Measurements from ENCODE around the gene IL1RAP. TPM values are rescaled to one million over a fixed set of nuclear protein-coding genes. Genes with fewer than 3 reads are reported as not detected.
A peak's percentile ranks its signal among the peaks of the same experiment; 100 is the strongest.
"Not testable (repeated sequence)": the region's sequence is repeated elsewhere in the genome, so short reads cannot be mapped to it uniquely, and the experiment has no call there.

IL1RAP gene
- total RNA-seq, 1 donor from 2014 or later: 6.3 TPM

- not testable (repeated sequence) for DNase-seq
These were observed 164.0 kb downstream of the IL1RAP start for GRCh38 chr3:190677868-190678267.

GRCh38 chr3:190680691-190681090, 166.8 kb downstream of the IL1RAP start:
- DNase-seq: no peak

DNA sequence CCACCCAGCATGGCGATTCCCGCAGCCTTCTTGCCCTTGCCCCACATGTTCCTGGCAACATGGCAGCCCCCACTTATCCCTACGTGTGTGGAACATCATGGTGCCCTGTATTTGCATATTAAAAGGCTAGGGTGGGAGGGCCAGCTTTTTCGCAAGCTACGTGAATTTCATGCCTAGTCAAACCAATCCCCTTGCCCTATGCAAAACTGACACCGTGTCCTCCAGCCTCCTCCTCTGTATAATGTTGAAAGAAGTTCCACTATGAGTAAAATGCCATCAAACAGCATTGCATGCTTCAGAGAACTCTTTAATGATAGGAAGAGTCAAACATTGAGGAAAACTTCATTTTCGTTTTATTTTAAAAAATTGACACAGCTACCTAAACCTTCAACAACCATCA, 170.9 kb downstream of the IL1RAP start:
- no peak for DNase-seq

- DNase-seq: no peak
These were observed 172.1 kb downstream of the IL1RAP start for GRCh38 chr3:190686011-190686410.

GRCh38 chr3:190690246-190690645, 176.4 kb downstream of the IL1RAP start:
- DNase-seq: no peak

- no peak for DNase-seq
These were observed 178.4 kb downstream of the IL1RAP start for GRCh38 chr3:190692256-190692655.

- no peak for DNase-seq
These were observed 180.6 kb downstream of the IL1RAP start for GRCh38 chr3:190694335-190695001.

DNA sequence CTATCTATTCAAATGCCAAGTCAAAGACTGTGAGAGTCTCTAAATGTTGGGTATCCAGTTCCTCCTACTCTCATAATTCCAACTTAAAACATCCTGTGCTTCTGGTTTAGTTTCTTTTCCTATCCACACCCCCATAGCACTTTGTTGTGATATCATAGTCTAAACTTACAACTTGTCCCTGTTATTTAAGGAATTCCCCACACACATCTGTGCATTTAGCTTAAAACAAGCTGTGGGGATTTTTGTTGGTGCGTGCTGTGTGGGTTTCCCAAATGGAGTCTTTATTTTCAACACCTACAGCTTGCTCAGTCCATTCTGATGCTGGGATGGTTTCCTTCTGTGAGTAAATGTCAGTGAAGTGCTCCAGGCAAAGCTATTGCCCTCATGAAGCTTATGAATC, 181.3 kb downstream of the IL1RAP start:
- no peak for DNase-seq

GRCh38 chr3:190695994-190696393, 182.1 kb downstream of the IL1RAP start:
- DNase-seq: no peak

DNA sequence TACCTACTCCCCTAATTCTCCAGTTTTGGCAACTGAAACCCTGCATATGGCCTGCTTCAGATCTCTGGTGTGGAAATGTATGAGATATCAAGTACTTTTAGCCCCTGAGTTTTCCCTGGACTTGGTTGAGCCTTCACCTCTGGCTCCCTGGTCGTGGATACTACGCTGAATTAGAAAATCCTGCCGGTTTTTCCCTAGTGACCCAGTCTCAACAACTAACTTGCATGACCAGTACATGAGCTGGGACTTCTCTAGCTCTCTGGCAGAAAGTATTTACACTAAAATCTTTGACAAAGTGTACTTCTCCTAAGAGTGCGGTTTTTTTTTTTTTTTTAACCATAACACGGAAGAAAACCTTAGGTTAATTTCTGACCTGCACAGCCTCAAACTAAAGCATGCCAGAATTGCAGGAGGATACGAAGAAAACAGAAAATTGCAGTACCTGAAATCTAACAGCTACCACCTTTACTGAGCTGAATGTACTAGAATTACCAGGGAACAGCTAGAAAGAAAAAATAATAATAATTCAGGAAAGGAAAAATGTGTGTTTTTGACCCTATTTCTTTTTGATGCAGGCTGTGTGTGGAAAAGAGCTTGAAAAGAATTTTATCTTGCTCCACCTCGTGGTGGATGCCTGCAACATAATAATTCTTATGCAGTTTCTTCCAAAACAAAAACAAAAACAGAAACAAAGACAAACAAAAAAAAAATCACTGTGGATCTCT, 183.1 kb downstream of the IL1RAP start:
- peak; percentile 65 for DNase-seq

GRCh38 chr3:190697502-190697830, 183.6 kb downstream of the IL1RAP start:
- no peak for DNase-seq

- DNase-seq: no peak
These were observed 184.0 kb downstream of the IL1RAP start for GRCh38 chr3:190697901-190698300.

DNA sequence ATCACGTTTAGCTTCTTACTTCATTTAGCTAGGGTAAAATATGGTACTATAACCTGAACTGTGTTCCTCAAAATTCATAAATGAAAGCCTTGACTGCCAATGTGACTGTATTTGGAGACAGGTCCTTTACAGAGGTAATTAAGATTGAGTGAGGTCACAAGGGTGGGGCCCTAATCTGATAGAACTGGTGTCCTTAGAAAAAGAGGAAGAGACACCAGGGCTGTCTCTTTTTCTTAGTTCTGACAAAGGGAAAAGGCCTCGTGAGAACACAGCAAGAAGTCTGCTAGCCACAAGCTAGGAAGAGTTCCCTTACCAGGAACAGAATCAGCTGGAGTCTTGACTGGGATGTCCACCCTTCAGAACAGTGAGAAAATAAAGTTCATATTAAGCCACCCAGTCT, 185.9 kb downstream of the IL1RAP start:
- DNase-seq: no peak

DNA sequence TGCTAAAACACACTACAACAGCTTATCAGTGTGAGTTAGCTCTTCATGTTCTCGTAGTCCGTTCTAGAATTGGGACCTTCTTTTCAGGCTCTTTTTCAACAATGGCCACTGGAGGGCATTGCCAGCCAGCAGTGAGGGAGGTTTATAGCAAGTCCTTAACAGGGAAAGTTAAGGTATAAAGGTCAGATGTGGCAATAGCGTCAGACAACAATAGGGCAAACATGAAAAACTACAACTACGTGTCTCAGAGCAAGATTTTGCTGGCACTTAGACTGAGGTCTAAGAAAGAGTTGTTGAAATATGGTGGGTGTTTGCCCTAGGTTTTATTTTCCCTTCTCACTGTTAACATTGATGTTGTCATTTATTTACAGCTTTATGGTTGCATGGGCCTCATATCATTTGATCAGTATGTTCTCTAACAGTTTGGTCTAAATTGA, 187.2 kb downstream of the IL1RAP start:
- peak; percentile 56 for DNase-seq

DNA sequence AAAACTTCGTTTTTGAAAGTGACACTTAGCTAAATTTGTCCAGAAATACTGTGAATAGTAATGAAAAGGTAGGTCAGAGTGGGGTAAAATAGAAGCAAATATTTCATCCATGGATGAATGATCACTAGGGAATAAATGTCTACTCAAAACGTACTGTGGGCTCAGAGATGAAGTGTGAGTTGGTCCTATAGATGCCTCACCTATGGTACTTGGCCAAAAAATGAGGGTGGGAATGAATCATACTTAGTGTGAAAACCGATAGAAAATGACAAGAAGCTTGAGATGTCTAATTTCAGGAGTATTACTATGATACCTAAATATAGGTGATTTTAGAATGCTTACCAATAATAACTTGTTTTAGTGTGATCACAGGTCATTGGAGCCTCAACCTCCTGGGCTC, 192.7 kb downstream of the IL1RAP start:
- no peak for DNase-seq

Other genes with a start within 250 kb of the IL1RAP start
- gene CLDN1, start 191.6 kb upstream of the IL1RAP start, total RNA-seq: 0.68 and 0.79 TPM in 2 replicates
- 0.09 and 0.34 TPM in 2 replicates for gene CLDN16, start 125.9 kb upstream of the IL1RAP start, total RNA-seq
- gene TMEM207, start 64.2 kb upstream of the IL1RAP start, total RNA-seq: not detected in 2 replicates

Data from dermis blood vessel endothelial cell (primary cell).